A549 (cell line): Measurements from ENCODE around the gene ADAM12.

Experiments used
- BHLHE40 ChIP-seq: IDR thresholded peaks from 2 replicates; pipeline ENCODE4 v1.6.1; 2012; ENCODE audit warnings: low read depth, low read length, inconsistent platforms
- CHD2 ChIP-seq: fragments of 150-350 bp; IDR thresholded peaks from 2 replicates; pipeline ENCODE4 v1.6.1; 2014; ENCODE audit warnings: low read length; ENCODE audit not compliant: partially characterized antibody
- EP300 ChIP-seq, 2 experiments: fragments of >200 bp; sonication (Bioruptor Twin); formaldehyde crosslinking; IDR thresholded peaks; 2 replicates in 1 of 2; 3 replicates in 1 of 2; pipeline ENCODE4 v1.6.1; 2016 to 2017
- ESRRA ChIP-seq: fragments of 150-350 bp; IDR thresholded peaks from 2 replicates; pipeline ENCODE4 v1.6.1; 2014; ENCODE audit warnings: mild to moderate bottlenecking, low read length, borderline replicate concordance
- NFE2L2 ChIP-seq: fragments of 150-350 bp; conservative IDR thresholded peaks from 2 replicates; pipeline ENCODE4 v1.6.1; 2014; ENCODE audit warnings: low read length
- POLR2A ChIP-seq: IDR thresholded peaks from 2 replicates; pipeline ENCODE4 v1.6.1; 2012; ENCODE audit warnings: mild to moderate bottlenecking, low read length
- SMC3 ChIP-seq: fragments of >200 bp; sonication (Bioruptor Twin); formaldehyde crosslinking; IDR thresholded peaks from 3 replicates; pipeline ENCODE4 v1.6.1; 2018; ENCODE audit warnings: inconsistent platforms
- TP53 ChIP-seq: fragments of 250-450 bp; sonication (Bioruptor Pico); IDR thresholded peaks from 2 replicates; pipeline ENCODE4 v1.5.0; 2021; ENCODE audit warnings: mild to moderate bottlenecking, moderate library complexity
- ZNF302 ChIP-seq: fragments of 250-450 bp; sonication (Bioruptor Pico); IDR thresholded peaks from 2 replicates; pipeline ENCODE4 v1.9.0; 2021; ENCODE audit warnings: inconsistent platforms, mild to moderate bottlenecking, moderate library complexity
- ZSCAN20 ChIP-seq: fragments of 250-450 bp; sonication (Bioruptor Pico); IDR thresholded peaks from 2 replicates; pipeline ENCODE4 v1.8.0; 2022; ENCODE audit warnings: mild to moderate bottlenecking, moderate library complexity
- TF ChIP-seq, protein P1 (sequence below): fragments of >200 bp; sonication (Bioruptor Twin); formaldehyde crosslinking; IDR thresholded peaks from 3 replicates; pipeline ENCODE4 v1.5.1; 2016

DNA sequence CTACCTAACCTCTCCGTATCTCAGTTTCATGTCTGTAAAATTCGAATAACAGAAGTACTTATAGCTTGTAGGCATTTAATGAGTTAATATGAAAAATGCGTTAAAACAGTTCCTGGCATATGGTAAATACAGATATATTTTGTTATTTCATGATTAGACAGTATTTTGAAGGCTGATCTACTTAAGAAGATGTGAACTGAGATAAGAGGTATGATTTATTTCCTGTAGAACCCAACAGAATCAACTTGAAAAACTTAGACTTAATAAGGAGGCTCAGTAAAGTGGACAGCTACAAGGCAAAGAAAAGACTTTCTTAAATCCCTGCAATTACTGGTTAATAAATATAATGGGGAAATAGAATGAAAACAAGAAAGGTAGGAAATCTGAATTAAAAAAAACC, 388.6 kb downstream of the ADAM12 start:
- TF ChIP-seq NFE2L2, result no peak
- TF ChIP-seq, protein P1, sequence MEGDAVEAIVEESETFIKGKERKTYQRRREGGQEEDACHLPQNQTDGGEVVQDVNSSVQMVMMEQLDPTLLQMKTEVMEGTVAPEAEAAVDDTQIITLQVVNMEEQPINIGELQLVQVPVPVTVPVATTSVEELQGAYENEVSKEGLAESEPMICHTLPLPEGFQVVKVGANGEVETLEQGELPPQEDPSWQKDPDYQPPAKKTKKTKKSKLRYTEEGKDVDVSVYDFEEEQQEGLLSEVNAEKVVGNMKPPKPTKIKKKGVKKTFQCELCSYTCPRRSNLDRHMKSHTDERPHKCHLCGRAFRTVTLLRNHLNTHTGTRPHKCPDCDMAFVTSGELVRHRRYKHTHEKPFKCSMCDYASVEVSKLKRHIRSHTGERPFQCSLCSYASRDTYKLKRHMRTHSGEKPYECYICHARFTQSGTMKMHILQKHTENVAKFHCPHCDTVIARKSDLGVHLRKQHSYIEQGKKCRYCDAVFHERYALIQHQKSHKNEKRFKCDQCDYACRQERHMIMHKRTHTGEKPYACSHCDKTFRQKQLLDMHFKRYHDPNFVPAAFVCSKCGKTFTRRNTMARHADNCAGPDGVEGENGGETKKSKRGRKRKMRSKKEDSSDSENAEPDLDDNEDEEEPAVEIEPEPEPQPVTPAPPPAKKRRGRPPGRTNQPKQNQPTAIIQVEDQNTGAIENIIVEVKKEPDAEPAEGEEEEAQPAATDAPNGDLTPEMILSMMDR, result no peak
- TF ChIP-seq POLR2A, result no peak
- no peak for TF ChIP-seq CHD2
- no peak for TF ChIP-seq ESRRA
- TF ChIP-seq TP53 (CRISPR knock-in tag), result no peak
- no peak for TF ChIP-seq BHLHE40
- TF ChIP-seq ZSCAN20 (CRISPR knock-in tag), result no peak
- TF ChIP-seq ZNF302, result no peak
- TF ChIP-seq EP300 (IDR thresholded peaks at IDR 0.05), result no peak
- TF ChIP-seq SMC3, result no peak
